HG02981 (cell line): ENCODE results near the gene TRANK1.
"Not testable (repeated sequence)": the region's sequence is repeated elsewhere in the genome, so short reads cannot be mapped to it uniquely, and the experiment has no call there.

ENCODE experiments used
- ATAC-seq: cut with Tn5 transposase; IDR thresholded peaks from one replicate; pipeline ENCODE4 v1.9.1; 2021; ENCODE audit warnings: mild to moderate bottlenecking, moderate library complexity; ENCODE audit not compliant: unreplicated experiment

The TRANK1 gene

GRCh38 chr3:36923523-36923943 lies 21.3 kb downstream of the TRANK1 start:
- ATAC-seq = no peak

DNA sequence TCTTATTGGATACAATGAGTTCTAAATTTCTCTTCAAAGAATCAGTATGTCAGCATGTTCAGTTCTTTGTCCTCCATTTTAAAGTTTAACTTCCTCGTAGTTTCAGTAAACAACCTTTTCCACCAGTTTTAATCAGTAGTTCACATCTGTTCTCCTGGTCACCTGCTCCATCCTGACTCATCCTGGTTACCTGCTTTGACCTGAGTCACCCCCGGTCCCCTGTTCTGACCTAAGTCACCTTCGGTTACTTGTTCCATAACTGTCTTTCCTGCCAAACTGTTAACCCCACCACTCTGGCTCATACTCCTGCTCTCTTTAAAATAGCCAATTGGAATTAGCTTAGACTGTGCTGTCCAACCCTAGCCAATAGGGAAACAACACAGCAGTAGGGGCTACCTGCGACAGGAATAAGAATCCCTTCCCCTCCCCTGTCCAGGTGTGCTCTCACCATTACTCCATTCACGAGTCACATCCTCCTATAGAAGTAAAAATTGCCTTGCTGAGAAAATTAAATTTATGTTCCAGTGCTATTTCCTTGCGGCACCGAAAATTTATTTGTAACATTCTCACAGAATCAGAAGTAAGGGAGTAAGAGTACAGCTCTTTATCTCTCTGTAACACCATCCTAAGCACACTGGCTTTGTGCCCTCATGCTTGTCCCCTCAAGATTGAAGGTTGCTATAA lies 23.8 kb downstream of the TRANK1 start:
- ATAC-seq = no peak

DNA sequence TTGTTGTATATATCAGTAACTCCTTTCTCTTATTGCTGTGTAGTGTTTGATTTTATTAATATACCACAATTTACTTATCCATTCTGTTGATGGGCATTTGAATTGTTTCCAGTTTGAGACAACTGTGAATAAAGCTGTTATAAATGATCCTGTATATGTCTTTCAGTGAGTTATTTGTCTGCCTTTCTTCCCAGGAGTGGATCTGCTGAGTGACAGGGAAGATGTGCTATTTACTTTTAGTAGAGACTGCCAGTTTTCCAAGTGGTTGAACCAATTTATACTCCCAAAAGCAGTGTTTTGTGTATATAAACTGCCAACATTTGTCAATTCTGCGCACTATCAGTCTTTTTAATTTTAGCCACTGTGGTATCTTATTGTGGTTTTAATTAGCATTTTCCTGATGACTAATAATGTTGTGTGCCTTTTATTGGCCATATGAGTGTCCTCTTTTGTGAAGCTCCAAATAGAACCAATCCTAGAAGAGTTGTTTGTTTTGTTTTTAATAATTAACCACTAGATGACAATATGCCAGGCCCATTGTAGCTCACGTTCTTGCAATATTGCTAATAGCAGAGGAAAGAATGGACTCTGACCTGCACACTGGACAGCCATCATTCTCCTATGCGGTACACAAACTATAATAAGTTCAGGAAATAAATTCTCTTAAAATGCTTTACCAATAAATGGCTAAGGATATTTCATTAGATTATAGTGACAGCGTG lies 25.3 kb downstream of the TRANK1 start:
- no peak for ATAC-seq

DNA sequence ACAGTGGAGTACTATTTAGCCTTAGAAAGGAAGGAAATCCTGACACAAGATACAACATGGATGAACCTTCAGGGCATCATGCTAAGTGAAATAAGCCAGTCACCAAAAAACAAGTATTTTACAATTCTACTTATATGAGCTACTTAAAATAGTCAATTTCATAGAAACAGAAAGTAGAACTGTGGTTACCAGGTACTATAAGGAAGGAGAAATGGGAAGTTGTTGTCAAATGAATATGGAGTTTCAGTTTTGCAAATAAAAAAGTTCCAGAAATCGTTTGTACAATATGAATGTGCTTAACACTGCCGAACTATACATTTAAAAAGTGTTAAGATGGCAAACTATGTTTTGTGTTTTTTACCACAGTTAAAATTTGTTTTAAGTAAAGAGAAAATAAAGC lies 26.8 kb downstream of the TRANK1 start:
- ATAC-seq = peak; percentile 81

GRCh38 chr3:36911990-36912804 lies 32.7 kb downstream of the TRANK1 start:
- peak; percentile 92 for ATAC-seq

- no peak for ATAC-seq
Measured at GRCh38 chr3:36909666-36910065, 35.2 kb downstream of the TRANK1 start.

GRCh38 chr3:36909181-36909580 lies 35.7 kb downstream of the TRANK1 start:
- ATAC-seq = no peak

DNA sequence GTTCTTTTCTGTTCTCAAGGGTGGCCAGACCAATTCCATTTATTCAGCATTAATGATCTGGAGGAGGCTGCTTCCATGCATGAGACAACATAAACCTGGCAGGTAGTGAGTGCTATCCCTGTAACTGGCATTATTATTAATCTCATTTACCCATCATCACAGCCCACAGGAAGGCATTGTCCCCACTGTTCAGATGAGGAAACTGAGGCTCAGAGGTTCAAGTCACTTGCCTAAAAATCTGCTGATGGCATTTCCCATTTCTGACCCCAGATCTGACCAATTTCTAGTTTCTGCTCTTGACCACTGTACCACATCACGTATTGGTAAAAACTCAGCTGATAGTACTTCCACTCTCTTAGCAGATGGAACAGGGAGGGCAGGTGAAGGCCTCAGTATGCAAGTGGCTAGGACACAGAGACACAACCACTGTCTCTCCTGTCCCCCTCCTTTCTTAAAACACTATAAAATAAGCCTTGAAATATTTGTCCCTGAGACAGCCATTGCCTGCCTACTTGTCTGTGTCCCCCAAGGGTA lies 36.1 kb downstream of the TRANK1 start:
- ATAC-seq = no peak

DNA sequence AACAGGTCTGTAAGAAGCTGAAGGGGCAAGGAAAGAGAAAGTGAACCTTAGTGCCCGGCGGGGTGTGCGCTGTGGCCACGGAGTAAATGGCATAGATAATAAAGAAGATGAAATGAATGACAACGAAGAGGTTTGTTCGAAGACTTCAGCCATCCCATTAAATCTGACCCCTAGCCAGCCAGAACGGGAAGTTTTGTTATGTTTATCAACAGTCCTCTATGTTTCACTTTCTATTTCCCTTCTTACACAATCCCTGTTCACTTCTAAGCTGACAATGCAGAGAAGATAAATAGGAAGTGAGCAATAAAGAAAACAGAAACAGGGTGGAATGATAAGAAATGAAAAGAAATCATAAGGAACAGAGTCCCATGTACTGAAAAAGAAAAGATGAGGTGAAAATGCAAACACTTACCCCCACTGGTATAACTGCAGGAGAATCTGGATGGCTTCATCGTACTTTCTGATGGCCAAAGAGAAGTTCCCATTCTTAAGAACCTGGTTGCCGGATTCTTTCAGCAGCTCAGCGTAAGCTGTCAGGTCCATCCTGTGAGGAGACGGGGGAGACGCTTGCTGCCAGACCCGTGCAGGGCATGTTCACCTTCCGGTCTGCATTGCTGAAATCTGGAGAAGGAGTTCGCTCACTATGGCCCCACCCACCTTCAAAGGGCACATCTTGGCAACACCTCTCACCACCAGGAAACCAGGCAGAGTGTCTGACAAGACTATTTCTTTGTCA lies 36.8 kb downstream of the TRANK1 start:
- no peak for ATAC-seq

- no peak for ATAC-seq
Measured at GRCh38 chr3:36906504-36907149, 38.2 kb downstream of the TRANK1 start.

DNA sequence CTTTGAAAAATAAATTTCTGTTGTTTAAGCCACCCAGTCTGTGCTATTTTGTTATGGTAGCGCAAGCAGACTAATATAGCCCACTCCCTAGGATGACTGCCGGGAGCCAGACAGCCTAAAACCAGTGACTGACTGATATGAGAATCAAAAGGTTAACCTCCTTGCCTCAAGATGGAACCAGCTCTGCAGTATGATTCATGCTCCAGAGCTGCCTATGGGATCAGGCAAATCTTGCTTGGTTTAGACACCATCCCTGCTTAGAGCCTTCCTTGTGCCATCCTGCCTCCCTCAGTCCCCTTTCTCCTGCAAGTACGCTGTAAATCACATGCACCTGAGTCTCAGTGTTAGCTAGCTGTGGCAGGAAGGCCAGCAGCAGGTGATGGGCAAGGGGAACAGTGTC lies 39.3 kb downstream of the TRANK1 start:
- no peak for ATAC-seq

- no peak for ATAC-seq
Measured at GRCh38 chr3:36904641-36905040, 40.2 kb downstream of the TRANK1 start.

DNA sequence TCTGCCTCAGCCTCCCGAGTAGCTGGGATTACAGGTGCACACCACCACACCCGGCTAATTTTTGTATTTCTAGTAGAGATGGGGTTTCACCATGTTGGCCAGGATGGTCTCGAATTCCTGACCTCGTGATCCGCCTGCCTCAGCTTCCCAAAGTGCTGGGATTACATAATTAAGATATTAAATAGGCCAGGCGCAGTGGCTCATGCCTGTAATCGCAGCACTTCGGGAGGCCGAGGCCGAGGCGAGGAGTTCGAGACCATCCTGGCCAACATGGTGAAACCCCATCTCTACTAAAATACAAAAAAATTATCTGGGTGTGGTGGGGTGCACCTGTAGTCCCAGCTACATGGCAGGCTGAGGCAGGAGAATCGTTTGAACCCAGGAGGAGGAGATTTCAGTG lies 40.8 kb downstream of the TRANK1 start:
- not testable (repeated sequence) for ATAC-seq

- ATAC-seq = no peak
Measured at GRCh38 chr3:36903119-36903882, 41.6 kb downstream of the TRANK1 start.

DNA sequence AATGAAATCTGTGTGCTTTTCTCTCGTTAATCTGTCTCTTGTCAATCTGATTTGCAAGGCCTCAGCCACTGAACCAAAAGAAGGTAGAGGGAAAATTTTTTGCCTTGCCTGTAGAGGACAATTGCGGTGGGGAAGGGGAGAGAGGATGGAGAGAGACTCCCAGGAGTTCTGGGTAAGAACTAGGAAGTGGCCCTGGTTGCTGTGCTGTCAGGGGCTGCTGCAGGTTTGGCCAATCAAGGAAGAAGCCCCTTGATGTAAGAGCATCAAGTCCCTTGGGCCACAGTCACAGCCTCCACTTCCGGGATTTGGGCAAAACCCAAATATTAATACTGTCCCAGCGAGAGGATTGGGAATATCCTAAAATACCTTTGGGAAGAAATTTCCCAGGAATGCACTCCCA lies 43.3 kb downstream of the TRANK1 start:
- no peak for ATAC-seq

- ATAC-seq = no peak
Measured at GRCh38 chr3:36900474-36901443, 44.1 kb downstream of the TRANK1 start.

- ATAC-seq = no peak
Measured at GRCh38 chr3:36895496-36896409, 49.1 kb downstream of the TRANK1 start.
